GM19463 (cell line): Measurements from ENCODE around the gene NOB1.

ENCODE experiments used
- ATAC-seq: cut with Tn5 transposase; IDR thresholded peaks from one replicate; pipeline ENCODE4 v1.9.1; 2021; ENCODE audit warnings: mild to moderate bottlenecking, moderate library complexity; ENCODE audit not compliant: unreplicated experiment

Gene NOB1

DNA sequence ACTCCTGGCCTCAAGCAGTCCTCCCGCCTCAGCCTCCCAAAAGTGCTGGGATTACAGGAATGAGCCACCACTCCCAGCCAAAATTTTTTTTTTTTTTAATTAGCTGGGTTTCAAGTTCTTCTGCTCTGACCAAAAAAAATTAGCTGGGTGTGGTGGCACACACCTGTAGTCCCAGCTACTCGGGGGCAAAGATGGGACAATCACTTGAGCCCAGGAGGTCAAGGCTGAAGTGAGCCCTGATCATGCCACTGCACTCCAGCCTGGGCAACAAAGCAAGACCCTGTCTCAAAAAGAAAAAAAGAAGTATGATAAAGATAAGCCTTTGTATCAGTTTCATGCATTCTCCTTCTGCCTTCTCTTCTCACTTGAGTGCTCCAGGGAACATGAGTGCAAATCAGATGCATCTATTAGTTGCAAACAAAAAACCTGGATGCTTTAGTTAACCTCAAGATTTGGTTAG lies 30.3 kb downstream of the NOB1 start:
- no peak for ATAC-seq

- no peak for ATAC-seq
Measured at GRCh38 chr16:69721441-69721957, 33.2 kb downstream of the NOB1 start.

GRCh38 chr16:69720822-69721430 lies 33.8 kb downstream of the NOB1 start:
- no peak for ATAC-seq

DNA sequence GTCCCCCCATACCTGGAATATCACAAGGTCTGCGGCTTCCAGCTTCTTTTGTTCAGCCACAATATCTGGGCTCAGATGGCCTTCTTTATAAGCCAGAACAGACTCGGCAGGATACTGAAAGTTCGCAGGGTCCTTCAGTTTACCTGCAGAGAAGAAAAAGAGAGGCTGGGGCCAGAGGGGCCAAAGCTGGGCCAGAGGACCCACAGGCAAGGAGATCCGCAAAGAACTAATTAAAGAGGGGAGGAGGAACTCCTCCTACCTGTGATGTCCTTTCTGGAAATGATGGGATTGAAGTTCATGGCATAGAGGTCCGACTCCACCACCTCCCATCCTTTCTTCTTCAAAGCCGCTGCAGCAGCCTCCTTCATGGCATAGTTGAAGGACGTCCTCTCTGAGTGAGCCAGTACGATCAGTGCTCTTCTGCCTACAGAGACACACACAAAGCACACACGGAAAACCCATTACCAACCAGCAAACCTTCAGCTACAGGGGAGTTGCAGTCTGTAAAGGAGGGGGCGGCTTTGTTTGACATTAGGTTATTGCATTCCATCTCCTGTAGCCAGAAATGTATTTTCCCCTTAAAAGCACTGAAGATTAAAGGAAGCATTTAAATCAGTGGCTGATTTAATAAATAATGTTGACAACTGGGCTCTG lies 36.5 kb downstream of the NOB1 start:
- ATAC-seq = no peak

- ATAC-seq = no peak
Measured at GRCh38 chr16:69717066-69717465, 37.7 kb downstream of the NOB1 start.

- ATAC-seq = no peak
Measured at GRCh38 chr16:69712914-69713581, 41.7 kb downstream of the NOB1 start.

DNA sequence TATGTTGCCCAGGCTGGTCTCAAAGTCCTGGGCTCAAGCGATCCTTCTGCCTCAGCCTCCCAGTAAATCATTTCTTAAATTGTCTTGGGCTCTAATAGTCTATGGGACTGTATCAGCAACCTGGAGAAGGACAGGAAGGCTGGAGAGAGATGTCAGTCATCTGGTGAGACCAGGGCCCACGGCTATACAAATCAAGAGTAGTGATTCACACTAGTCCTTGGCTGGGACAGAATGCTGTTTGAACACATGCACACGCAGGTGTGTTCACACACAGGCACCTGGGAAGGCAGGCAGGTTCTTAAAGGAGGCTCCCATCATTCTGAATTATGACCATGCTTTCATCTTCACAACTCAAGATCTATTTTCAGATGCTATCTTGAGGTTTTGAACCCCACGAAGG lies 42.4 kb downstream of the NOB1 start:
- ATAC-seq = no peak

DNA sequence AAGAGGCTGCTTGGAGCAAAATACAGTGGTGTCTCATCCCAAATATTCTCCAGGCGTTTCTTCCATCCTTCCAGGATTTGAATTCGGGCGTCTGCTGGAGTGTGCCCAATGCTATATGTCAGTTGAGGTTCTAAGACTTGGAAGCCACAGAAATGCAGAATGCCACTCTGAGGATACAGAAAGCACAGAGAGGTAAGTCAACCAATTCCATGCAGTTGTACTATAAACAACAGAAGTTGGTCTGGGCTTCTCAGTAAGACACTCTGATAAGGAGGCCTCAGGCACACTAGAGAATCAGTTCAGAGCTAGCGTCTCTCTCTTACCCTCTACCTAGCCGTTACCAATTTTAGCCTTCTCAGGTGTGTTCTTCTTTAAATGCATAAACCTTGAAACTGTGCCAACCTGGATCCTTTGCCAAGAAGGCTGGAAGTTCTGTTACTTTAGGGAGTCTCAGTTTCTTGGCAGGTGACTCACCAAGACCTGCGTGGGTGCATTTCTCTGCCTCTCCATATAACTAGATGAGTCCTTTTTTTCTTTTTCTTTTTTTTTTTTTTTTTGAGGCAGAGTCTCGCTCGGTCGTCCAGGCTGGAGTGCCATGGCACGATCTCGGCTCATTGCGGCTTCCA lies 43.5 kb downstream of the NOB1 start:
- no peak for ATAC-seq

- no peak for ATAC-seq
Measured at GRCh38 chr16:69709456-69710084, 45.2 kb downstream of the NOB1 start.

GRCh38 chr16:69707920-69708683 lies 46.6 kb downstream of the NOB1 start:
- ATAC-seq = no peak

GRCh38 chr16:69706975-69707340 lies 47.8 kb downstream of the NOB1 start:
- no peak for ATAC-seq

- ATAC-seq = no peak
Measured at GRCh38 chr16:69706256-69706974, 48.3 kb downstream of the NOB1 start.

- ATAC-seq = no peak
Measured at GRCh38 chr16:69703638-69704037, 51.1 kb downstream of the NOB1 start.

- ATAC-seq = no peak
Measured at GRCh38 chr16:69701866-69702265, 52.9 kb downstream of the NOB1 start.

GRCh38 chr16:69701452-69701851 lies 53.3 kb downstream of the NOB1 start:
- ATAC-seq = no peak

DNA sequence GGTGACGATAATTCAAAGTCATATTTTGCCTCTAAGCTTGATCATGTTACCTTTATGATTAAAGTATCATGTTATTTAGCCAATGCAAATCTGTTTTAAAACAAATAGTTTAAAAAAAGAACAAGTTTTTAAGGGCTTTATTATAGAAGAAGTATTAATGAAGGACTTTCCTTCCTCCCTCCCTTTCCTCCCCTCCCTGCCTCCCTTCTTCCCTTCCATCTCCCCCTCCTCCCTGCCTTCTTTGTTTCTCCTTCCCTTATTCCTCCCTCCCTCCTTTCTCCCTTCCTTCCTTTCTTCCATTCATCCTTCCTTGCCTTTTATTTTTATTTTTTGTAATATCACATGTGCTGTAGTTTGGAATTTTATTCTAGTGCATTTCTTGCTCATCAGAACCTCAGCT lies 54.8 kb downstream of the NOB1 start:
- no peak for ATAC-seq

DNA sequence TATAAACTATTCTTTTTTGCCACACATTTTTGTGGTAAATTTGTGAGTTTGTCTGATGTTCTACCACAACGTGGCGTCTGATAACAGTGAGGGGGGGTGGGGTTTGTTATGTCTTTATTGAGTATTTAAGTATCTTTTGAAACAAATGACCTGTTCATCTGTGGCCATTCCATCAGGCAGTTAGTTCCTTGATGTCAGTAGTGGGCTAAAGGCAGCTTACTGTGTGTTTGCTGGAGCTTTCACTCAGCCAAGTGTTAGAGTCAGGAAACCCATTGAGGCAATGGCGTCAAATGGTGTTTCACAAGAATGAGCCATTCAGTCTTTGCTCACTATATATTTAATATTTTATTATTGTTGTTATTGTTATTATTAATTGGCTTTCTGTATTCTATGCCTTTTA lies 56.3 kb downstream of the NOB1 start:
- no peak for ATAC-seq

- ATAC-seq = no peak
Measured at GRCh38 chr16:69693916-69694315, 60.8 kb downstream of the NOB1 start.

GRCh38 chr16:69691980-69692911 lies 62.5 kb downstream of the NOB1 start:
- ATAC-seq = no peak
